Activated naive CD8-positive, alpha-beta T cell (primary cell): ENCODE data around the gene TMEM95.
"Not testable (repeated sequence)": the region's sequence is repeated elsewhere in the genome, so short reads cannot be mapped to it uniquely, and the experiment has no call there.

ENCODE experiments used
- H3K27ac Mint-ChIP-seq: one replicate; pipeline ENCODE4 v1.8.0; 2021; ENCODE audit warnings: mixed read lengths
- H3K27me3 Mint-ChIP-seq: one replicate; pipeline ENCODE4 v1.8.0; 2021; ENCODE audit warnings: mixed read lengths
- H3K36me3 Mint-ChIP-seq: one replicate; pipeline ENCODE4 v1.8.0; 2021; ENCODE audit warnings: mixed read lengths
- H3K4me1 Mint-ChIP-seq: one replicate; pipeline ENCODE4 v1.8.0; 2021; ENCODE audit warnings: low read depth, mixed read lengths
- H3K4me3 Mint-ChIP-seq: one replicate; pipeline ENCODE4 v1.8.0; 2021; ENCODE audit warnings: mild to moderate bottlenecking, mixed read lengths
- H3K9me3 Mint-ChIP-seq: one replicate; pipeline ENCODE4 v1.8.0; 2021; ENCODE audit warnings: low read depth, mixed read lengths

TMEM95 gene

DNA sequence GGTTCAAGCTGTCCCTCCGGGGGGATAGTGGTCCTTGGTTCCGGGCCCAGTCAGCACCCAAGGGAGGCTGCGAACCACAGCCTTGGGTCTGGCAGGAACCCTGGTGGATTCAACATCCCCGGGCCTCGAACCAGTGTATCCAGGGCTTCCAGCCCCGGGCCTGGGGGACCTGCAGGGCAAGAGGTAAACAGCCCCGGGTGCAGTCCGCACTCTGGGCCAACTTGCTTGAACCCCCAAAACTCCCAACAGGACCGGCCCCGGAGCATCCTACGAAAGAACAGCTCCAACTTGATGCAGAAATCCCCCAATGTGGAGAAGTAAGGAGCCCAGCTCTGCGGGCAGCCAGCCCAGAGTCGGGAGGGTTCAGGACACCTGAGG is 24.3 kb upstream of the TMEM95 start:
- Mint-ChIP-seq H3K27ac (peak overlapping the region; percentile 96), H3K4me1 (peaks cover 54% of the 10 kb centered on the region), H3K4me3 (peak overlapping the region; percentile 94)

GRCh38 chr17:7332111-7332510 is 22.8 kb upstream of the TMEM95 start:
- Mint-ChIP-seq H3K36me3 (peaks cover 2% of the 10 kb centered on the region), H3K27me3 (no peaks in the 10 kb centered on the region), H3K27ac (peak overlapping the region; percentile 86), H3K4me1 (peaks cover 63% of the 10 kb centered on the region), H3K9me3 (no peaks in the 10 kb centered on the region), H3K4me3 (peak overlapping the region; percentile 68)

More for the DNA sequence above, 24.3 kb upstream of the TMEM95 start:
- Mint-ChIP-seq H3K27me3 (no peaks in the 10 kb centered on the region), H3K36me3 (peaks cover 2% of the 10 kb centered on the region), H3K9me3 (no peaks in the 10 kb centered on the region)

GRCh38 chr17:7332600-7333069 is 22.3 kb upstream of the TMEM95 start:
- not testable (repeated sequence) for H3K27me3 Mint-ChIP-seq, H3K36me3 Mint-ChIP-seq, H3K9me3 Mint-ChIP-seq
- peak overlapping the region; percentile 86 for H3K27ac Mint-ChIP-seq
- H3K4me3 Mint-ChIP-seq, result peak overlapping the region; percentile 68
- peaks cover 66% of the 10 kb centered on the region for H3K4me1 Mint-ChIP-seq

GRCh38 chr17:7334938-7335538 is 19.9 kb upstream of the TMEM95 start:
- Mint-ChIP-seq H3K36me3 (peaks cover 3% of the 10 kb centered on the region), H3K4me3 (peak overlapping the region; percentile 92), H3K9me3 (no peaks in the 10 kb centered on the region), H3K27me3 (no peaks in the 10 kb centered on the region), H3K4me1 (peaks cover 58% of the 10 kb centered on the region), H3K27ac (peak overlapping the region; percentile 96)

GRCh38 chr17:7335765-7336164 is 19.2 kb upstream of the TMEM95 start:
- not testable (repeated sequence) for H3K9me3 Mint-ChIP-seq, H3K36me3 Mint-ChIP-seq, H3K27me3 Mint-ChIP-seq
- Mint-ChIP-seq H3K4me3 (peak overlapping the region; percentile 92), H3K27ac (peak overlapping the region; percentile 96), H3K4me1 (peaks cover 56% of the 10 kb centered on the region)

DNA sequence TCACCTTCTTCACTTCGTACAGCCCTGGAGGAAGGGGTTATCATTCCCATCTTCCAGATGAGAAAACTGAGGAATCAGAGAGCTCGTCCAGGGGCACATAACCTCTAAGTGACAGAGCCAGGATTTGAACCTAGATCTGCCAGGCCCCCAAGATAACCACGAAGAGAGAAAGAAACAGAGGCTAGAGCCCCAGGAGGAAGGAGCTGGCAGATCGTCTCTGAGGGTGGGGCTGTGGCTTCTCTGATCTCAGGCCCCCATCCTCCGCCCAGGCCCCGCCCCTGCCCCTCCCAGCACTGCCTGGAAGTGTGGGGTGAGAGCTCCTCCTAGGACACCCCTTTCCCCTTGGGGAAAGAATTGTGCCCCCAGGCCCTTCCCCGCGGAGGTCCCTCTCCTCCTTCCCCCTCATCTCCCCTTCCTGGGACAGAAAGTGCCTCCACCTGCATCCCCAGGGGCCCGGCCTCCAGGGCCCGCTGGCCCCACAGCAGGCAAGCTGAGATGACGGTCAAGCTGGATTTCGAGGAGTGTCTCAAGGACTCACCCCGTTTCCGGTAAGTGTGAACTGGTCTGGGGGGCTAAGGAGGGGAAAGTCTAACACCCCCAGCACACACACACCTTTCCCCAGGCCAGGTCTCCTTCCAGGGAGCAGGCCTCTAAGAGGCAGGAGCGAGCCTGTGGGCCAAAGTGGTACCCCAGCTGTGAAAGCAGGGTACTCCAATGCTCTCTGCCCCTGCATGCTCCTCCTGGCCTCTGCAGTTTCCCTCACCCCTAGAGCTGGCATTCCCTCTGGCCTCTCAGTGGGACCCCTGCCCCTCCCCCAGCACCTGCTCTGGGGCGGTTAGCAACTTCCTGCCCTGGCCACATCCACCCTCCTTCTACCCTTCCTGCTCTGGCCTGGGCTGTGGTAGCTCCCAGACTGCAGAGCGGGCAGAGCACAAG is 18.4 kb upstream of the TMEM95 start, which contains the start of gene ACAP1:
Gene ACAP1 (plus strand): TSS at position 290 of the 936 bp plus-strand sequence. CDS start 206 bp downstream, at position 496.
- Mint-ChIP-seq H3K9me3 (no peaks in the 10 kb centered on the region), H3K27ac (peak within 1 kb of the TSS; percentile 96), H3K4me1 (peaks cover 57% of the 10 kb centered on the region), H3K27me3 (no peaks in the 10 kb centered on the region), H3K4me3 (peak within 1 kb of the TSS; percentile 92), H3K36me3 (peaks cover 5% of the 10 kb centered on the region)

DNA sequence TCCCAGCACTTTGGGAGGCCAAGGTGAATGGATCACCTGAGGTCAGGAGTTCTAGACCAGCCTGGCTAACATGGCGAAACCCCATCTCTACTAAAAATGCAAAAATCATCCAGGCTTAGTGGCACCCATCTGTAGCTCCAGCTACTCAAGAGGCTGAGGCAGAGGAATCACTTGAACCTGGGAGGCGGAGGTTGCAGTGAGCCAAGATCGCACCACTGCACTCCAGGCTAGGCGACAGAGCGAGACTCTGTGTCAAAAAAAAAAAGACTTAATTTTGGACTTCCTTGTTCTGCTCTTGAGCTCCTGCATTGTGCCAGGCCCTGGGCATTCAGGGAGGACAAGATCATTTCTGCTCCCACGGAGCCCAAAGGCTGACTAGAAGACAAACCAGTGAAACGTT is 17.4 kb upstream of the TMEM95 start:
- not testable (repeated sequence) for H3K9me3 Mint-ChIP-seq, H3K36me3 Mint-ChIP-seq, H3K27me3 Mint-ChIP-seq
- Mint-ChIP-seq H3K4me1 (peaks cover 52% of the 10 kb centered on the region), H3K4me3 (peak overlapping the region; percentile 92), H3K27ac (peak overlapping the region; percentile 96)

DNA sequence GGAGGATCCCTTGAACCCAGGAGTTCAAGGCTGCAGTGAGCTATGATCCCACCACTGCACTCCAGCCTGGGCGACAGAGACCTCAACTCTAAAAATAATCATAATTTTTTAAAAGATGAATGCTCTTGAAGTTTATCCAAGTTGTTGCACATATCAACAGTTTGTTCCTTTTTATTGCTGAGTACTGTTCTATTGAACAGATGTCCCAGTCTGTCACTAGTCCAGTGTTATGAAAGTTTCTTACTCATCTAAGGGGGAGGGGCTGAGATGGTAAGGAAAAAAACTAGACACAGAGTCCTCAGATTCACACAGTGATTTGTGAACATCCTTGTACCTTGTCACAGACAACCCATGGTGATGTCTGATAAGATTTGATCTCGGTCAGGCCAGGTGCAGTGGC is 14.8 kb upstream of the TMEM95 start:
- no peaks in the 10 kb centered on the region for H3K27me3 Mint-ChIP-seq
- peaks cover 6% of the 10 kb centered on the region for H3K36me3 Mint-ChIP-seq
- peak overlapping the region; percentile 58 for H3K27ac Mint-ChIP-seq
- peaks cover 40% of the 10 kb centered on the region for H3K4me1 Mint-ChIP-seq
- H3K4me3 Mint-ChIP-seq, result no peak overlapping the region
- H3K9me3 Mint-ChIP-seq, result no peaks in the 10 kb centered on the region

GRCh38 chr17:7341842-7342241 is 13.1 kb upstream of the TMEM95 start:
- H3K9me3 Mint-ChIP-seq, result no peaks in the 10 kb centered on the region
- H3K36me3 Mint-ChIP-seq, result peaks cover 6% of the 10 kb centered on the region
- H3K27me3 Mint-ChIP-seq, result no peaks in the 10 kb centered on the region

GRCh38 chr17:7343250-7343649 is 11.7 kb upstream of the TMEM95 start:
- Mint-ChIP-seq H3K4me3 (no peak overlapping the region), H3K27me3 (no peaks in the 10 kb centered on the region), H3K36me3 (peaks cover 6% of the 10 kb centered on the region), H3K27ac (peak overlapping the region; percentile 84), H3K4me1 (peaks cover 17% of the 10 kb centered on the region), H3K9me3 (no peaks in the 10 kb centered on the region)

More at GRCh38 chr17:7341842-7342241, 13.1 kb upstream of the TMEM95 start:
- no peak overlapping the region for H3K4me3 Mint-ChIP-seq
- H3K27ac Mint-ChIP-seq, result peak overlapping the region; percentile 22
- peaks cover 28% of the 10 kb centered on the region for H3K4me1 Mint-ChIP-seq

DNA sequence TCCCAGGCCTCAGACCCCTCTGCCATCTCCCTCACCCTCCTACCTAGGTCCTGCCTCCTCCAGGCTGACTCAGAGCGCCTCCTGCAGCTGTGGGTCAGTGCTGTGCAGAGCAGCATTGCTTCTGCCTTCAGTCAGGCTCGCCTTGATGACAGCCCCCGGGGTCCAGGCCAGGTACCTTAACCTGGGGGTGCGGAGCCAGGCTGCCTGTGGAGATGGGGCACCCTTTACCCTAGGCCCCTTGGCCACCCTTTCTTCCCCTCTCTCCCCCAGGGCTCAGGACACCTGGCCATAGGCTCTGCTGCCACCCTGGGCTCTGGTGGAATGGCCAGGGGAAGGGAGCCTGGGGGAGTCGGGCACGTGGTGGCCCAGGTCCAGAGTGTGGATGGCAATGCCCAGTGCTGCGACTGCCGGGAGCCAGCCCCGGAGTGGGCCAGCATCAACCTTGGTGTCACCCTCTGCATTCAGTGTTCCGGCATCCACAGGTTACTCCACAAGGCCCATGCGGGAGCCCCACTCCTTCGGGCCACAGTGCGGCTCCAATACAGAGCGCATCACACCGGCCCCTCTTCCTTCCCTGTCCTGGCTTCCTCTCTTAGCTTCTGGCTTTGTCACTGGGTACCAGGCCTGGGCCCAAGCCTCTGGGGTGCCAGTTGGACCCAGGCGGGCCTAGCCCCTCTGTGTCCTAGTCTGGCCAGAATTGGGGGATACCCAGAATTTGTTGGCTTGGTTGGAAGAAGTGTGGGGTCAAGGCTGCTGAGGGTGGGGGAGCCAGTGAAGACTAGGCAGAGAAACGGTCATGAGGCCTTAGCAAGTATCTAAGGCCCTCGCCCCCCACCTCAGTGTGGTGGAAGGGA is 8.0 kb upstream of the TMEM95 start:
- Mint-ChIP-seq H3K4me3 (no peak overlapping the region), H3K36me3 (no peaks in the 10 kb centered on the region), H3K9me3 (no peaks in the 10 kb centered on the region), H3K4me1 (peaks cover 18% of the 10 kb centered on the region), H3K27ac (no peak overlapping the region), H3K27me3 (no peaks in the 10 kb centered on the region)

DNA sequence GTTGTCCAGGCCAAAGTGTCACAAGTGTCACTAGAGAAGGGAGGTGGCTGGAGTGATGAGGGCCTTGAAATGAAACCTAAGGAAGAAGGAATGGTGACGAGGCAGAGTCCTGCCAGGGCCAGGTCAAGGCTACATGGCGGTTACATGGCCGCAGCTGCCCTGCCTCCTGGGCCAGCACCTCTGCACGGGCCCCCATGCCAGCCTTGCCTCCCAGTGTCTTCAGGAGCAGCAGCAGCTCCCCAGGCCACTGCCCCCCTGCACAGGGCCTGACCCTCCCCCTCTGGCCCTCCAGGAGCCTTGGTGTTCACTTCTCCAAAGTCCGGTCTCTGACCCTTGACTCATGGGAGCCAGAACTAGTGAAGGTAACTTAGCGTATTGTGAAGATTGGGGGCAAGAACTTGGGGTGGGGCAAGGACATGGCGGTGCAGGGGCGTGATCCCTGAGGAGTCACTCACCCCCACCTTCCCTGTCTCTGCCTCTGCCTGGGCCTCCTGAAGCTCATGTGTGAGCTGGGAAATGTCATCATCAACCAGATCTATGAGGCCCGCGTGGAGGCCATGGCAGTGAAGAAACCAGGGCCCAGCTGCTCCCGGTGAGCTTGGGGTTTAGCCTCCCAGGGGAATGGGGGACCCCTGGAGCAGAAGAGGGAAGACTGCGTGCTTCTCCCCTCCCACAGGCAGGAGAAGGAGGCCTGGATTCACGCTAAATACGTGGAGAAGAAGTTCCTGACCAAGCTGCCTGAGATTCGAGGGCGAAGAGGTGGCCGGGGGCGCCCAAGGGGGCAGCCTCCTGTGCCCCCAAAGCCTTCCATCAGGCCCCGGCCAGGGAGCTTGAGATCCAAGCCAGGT is 7.1 kb upstream of the TMEM95 start:
- peaks cover 23% of the 10 kb centered on the region for H3K4me1 Mint-ChIP-seq
- no peak overlapping the region for H3K27ac Mint-ChIP-seq

GRCh38 chr17:7348478-7349242 is 6.3 kb upstream of the TMEM95 start:
- Mint-ChIP-seq H3K27ac (no peak overlapping the region), H3K9me3 (no peaks in the 10 kb centered on the region), H3K36me3 (no peaks in the 10 kb centered on the region), H3K4me3 (no peak overlapping the region), H3K4me1 (peaks cover 22% of the 10 kb centered on the region), H3K27me3 (no peaks in the 10 kb centered on the region)

More for the DNA sequence above, 7.1 kb upstream of the TMEM95 start:
- no peak overlapping the region for H3K4me3 Mint-ChIP-seq
- no peaks in the 10 kb centered on the region for H3K9me3 Mint-ChIP-seq
- H3K27me3 Mint-ChIP-seq, result no peaks in the 10 kb centered on the region
- no peaks in the 10 kb centered on the region for H3K36me3 Mint-ChIP-seq
